HL-60 (cell line): Measurements from ENCODE around the gene MRPS34.
A peak's percentile ranks its signal among the peaks of the same experiment; 100 is the strongest.

Source experiments
- CTCF ChIP-seq: IDR thresholded peaks from one replicate; pipeline ENCODE4 v1.5.1; 2011; ENCODE audit warnings: low read length, control low read depth, inconsistent platforms; ENCODE audit not compliant: insufficient read depth
- GABPA ChIP-seq: IDR thresholded peaks from 2 replicates; pipeline ENCODE4 v1.6.1; 2012; ENCODE audit warnings: low read depth
- POLR2AphosphoS5 ChIP-seq: IDR thresholded peaks from 2 replicates; pipeline ENCODE4 v1.6.1; 2012; ENCODE audit warnings: low read depth
- REST ChIP-seq: IDR thresholded peaks from 2 replicates; pipeline ENCODE4 v1.6.1; 2012; ENCODE audit warnings: low read depth; ENCODE audit not compliant: insufficient replicate concordance

GRCh38 chr16:1777375-1778199 lies 4.7 kb upstream of the MRPS34 start:
- TF ChIP-seq CTCF (no peak), REST (no peak), POLR2AphosphoS5 (peak; percentile 49), GABPA (no peak)
